ENCODE measurements around the gene NF1.
A peak's percentile ranks its signal among the peaks of the same experiment; 100 is the strongest.
"Not testable (repeated sequence)": the region's sequence is repeated elsewhere in the genome, so short reads cannot be mapped to it uniquely, and the experiment has no call there.

Gene NF1

GRCh38 chr17:31269036-31269577 is 174.3 kb downstream of the NF1 start:
- no peak for DNase-seq

- no peak for DNase-seq
These were observed 174.8 kb downstream of the NF1 start for GRCh38 chr17:31269578-31269983.

- no peak for DNase-seq
These were observed 177.5 kb downstream of the NF1 start for GRCh38 chr17:31272236-31272635.

GRCh38 chr17:31272803-31273202 is 178.0 kb downstream of the NF1 start:
- DNase-seq, result no peak

GRCh38 chr17:31273516-31273915 is 178.7 kb downstream of the NF1 start:
- DNase-seq, result no peak

- peak; percentile 21 for DNase-seq
These were observed 179.5 kb downstream of the NF1 start for GRCh38 chr17:31274252-31274651.

GRCh38 chr17:31275116-31275515 is 180.3 kb downstream of the NF1 start:
- no peak for DNase-seq

GRCh38 chr17:31279401-31279800 is 184.6 kb downstream of the NF1 start:
- DNase-seq, result no peak

- DNase-seq, result no peak
These were observed 186.3 kb downstream of the NF1 start for GRCh38 chr17:31281061-31281460.

- DNase-seq, result no peak
These were observed 189.1 kb downstream of the NF1 start for GRCh38 chr17:31283841-31284240.

GRCh38 chr17:31286587-31286986 is 191.8 kb downstream of the NF1 start:
- no peak for DNase-seq

GRCh38 chr17:31287932-31288331 is 193.2 kb downstream of the NF1 start:
- DNase-seq, result not testable (repeated sequence)

- no peak for DNase-seq
These were observed 195.0 kb downstream of the NF1 start for GRCh38 chr17:31289790-31290189.

- DNase-seq, result no peak
These were observed 197.0 kb downstream of the NF1 start for GRCh38 chr17:31291820-31292219.

- no peak for DNase-seq
These were observed 198.8 kb downstream of the NF1 start for GRCh38 chr17:31293581-31293980.

- DNase-seq, result no peak
These were observed 199.5 kb downstream of the NF1 start for GRCh38 chr17:31294231-31294630.

GRCh38 chr17:31294820-31295488 is 200.2 kb downstream of the NF1 start:
- peak; percentile 40 for DNase-seq

- no peak for DNase-seq
These were observed 200.7 kb downstream of the NF1 start for GRCh38 chr17:31295489-31295871.

GRCh38 chr17:31296142-31296541 is 201.4 kb downstream of the NF1 start:
- no peak for DNase-seq

- DNase-seq, result peak; percentile 4
These were observed 202.3 kb downstream of the NF1 start, which contains the start of gene OMG for GRCh38 chr17:31297090-31297489. Gene OMG, minus strand, starts transcription at chr17:31297239. Its CDS starts 908 bp downstream, at chr17:31296331.

- DNase-seq, result no peak
These were observed 204.8 kb downstream of the NF1 start for GRCh38 chr17:31299624-31300023.

GRCh38 chr17:31307640-31308039 is 212.9 kb downstream of the NF1 start:
- DNase-seq, result no peak

- DNase-seq, result no peak
These were observed 213.9 kb downstream of the NF1 start for GRCh38 chr17:31308372-31309334.

GRCh38 chr17:31309556-31309955 is 214.8 kb downstream of the NF1 start:
- DNase-seq, result no peak
